Stimulated activated CD8-positive, alpha-beta memory T cell treated with anti-CD3 and anti-CD28 coated beads, Interleukin-12 subunit alpha, Interleukin-12 subunit beta, amount 100 ng/mL, for 24 hours (primary cell): Measurements from ENCODE around the gene SLC4A8.

Experiments used
- DNase-seq: peaks from one replicate; pipeline ENCODE4 v3.0.0-alpha.2; 2020; ENCODE audit errors: extremely low read depth

SLC4A8 gene

DNA sequence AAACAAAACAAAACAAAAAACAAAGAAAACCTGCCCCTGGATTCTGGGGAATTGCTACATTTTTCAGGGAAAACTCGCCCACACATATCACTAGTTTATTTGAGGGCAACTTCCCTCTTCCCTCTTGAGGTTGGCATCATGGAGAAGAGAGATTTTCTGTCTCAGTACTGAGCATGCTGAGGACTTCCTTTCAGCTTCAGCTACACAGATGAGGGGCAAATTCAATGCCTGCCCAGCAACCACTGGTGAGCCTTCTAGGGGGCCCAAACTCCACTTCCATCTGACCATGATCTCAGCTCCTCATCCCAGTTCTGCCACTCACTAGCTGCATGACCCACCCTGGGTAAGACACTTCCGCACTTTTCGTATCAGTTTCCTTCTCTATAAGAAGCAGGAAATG is 103.3 kb downstream of the SLC4A8 start:
- DNase-seq: no peak

GRCh38 chr12:51528852-51529650 is 104.4 kb downstream of the SLC4A8 start:
- DNase-seq: no peak

GRCh38 chr12:51529651-51529970 is 105.0 kb downstream of the SLC4A8 start:
- DNase-seq: no peak

DNA sequence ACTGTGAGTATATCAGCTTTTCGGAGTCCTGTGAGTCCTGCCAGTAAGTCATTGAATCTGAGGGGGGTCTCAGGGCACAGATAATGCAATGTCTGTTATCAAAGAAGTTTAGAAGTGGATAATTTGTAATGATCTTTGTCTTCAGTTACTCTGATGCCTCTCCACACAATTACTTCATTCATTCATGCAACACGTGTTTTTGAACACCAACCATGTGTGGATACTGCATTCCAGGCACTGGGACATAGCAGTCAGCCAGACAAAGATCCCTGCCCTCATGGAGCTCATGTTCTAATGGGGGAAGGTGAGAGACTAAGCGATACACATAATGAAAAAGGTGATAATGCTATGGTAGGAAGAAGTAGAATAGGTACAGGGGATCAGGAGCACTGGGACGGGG is 105.6 kb downstream of the SLC4A8 start:
- DNase-seq: no peak

DNA sequence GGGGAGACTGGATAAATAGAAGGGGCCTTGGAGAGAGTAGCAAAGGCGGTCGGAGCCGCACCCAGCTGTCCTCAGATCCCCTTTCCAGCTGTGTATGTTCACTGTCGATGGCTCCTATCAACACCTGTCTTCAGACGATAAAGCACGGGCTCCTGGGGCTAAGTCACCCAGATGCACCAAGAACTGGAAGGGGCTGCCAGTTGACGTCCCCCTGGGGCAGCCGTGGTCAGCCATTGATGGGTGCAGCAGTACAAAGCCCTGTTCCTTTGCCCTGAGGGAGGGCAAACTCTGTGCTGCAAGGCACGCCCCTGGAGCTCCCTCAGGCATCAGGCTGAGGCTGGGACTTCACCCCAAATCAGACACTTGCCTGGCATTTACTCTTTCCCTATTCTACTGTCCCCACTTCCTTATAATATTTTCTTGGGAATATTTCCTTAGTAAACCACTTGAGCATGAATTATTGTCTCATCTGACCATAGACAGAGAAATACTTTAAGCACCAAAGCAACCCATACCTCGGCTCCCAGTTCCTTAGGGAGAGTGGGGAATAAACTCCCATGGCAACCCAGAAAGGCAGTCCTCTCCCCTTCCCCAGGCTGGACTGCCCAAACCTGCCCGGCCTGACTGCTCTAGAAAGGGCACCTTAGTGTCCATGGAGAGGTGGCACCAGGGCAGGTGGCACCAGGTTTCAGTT is 106.8 kb downstream of the SLC4A8 start:
- DNase-seq: no peak

- DNase-seq: peak; percentile 30
These were observed 107.4 kb downstream of the SLC4A8 start for GRCh38 chr12:51531978-51532497.

GRCh38 chr12:51533799-51534198 is 109.2 kb downstream of the SLC4A8 start:
- DNase-seq: no peak

DNA sequence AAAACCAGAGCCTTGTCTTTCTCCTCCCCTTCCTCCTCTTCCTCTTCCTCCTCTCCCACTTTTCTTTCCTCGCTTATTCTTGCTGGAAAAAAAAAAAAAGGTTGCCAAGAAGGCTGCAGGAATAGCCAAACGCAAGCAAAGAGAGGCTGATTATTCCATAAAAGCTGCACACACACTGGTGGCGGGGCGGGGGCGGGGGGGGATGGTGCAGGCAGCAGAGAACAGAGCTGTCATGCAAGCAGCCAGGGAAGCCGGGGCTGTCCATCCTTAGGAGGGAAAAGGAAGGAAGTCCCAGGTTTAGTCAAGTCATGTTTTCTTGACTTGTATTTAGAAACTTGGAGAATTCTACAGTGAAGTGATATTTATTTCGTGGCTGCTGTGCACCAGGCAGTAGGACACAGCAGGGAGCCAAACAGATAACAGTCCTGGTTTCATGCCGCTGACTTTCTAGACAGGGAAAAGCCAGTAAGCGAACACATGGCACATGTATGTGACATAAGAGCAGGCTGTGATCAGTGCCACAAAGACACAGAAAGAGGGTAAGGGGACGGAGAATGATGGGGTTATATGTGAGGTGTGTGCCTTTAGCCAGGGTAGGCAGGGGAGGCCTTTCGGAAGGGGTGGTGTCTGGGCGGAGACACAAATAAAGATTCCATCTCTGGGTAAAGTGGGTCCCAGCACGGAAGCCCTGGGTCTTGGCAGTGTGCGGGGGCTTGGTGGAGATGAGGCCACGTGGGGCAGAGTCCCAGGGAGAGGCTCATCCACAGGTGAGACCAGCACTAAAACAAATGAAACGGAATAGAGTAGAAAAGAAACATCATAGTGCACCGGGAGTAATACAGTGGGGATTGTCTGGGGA is 109.8 kb downstream of the SLC4A8 start:
- DNase-seq: no peak

DNA sequence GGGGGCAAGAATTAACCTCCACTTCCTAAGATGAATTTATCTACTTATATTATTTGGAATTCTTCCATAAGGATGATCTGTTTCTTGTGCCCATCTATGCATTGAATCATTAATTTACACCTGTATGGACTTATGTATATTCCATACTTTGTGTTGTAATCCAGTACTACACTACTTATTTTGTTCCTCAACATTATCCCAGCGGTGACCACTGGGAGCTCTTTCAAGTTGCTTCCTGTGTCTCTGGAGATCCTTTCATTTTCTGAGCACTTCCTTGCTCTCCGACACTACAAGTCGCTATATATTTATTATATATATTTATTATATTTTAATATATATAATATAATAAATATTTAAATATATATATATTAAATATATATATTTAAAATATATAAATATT is 111.5 kb downstream of the SLC4A8 start:
- DNase-seq: no peak

GRCh38 chr12:51538149-51538548 is 113.5 kb downstream of the SLC4A8 start:
- no peak for DNase-seq

- DNase-seq: no peak
These were observed 114.0 kb downstream of the SLC4A8 start for GRCh38 chr12:51538599-51538998.

GRCh38 chr12:51540996-51541395 is 116.4 kb downstream of the SLC4A8 start:
- DNase-seq: no peak

DNA sequence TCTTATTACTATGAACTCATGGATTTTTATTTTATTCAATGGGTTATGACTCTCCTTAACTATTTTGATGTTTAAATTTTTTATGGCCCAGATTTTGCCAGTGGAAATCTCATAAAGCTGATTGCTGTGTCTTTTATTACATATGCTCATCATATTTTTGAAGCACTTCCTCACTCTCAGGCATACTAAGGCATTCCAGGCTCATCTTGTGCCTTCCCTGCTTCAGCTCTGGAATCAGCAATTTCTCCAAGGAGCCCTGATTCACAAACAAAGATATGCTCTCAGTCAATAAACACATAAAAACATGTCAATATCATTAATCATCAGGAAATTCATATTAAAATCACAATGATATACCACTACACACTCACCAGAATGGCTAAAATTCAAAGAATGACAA is 121.5 kb downstream of the SLC4A8 start:
- no peak for DNase-seq

- DNase-seq: no peak
These were observed 123.0 kb downstream of the SLC4A8 start for GRCh38 chr12:51547606-51548005.

DNA sequence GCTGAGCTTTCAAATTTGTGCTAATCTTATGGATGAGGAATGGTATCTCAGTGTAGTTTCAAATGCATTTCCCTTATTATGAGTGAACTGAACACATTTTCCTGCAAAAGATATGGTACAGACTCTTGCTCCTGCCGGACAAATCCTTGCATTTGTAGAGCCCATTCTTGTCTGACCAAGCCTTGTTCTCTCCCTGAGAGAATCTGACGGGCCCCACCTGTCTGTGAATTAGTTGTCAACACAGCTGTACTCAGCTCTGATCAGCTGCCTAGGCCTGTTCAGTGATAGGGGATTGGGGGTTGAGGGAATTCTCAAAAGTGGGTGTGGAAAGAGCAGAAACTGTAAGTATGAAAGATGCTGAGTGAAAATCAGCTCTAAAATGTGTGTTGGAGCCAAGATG is 123.6 kb downstream of the SLC4A8 start:
- DNase-seq: no peak

DNA sequence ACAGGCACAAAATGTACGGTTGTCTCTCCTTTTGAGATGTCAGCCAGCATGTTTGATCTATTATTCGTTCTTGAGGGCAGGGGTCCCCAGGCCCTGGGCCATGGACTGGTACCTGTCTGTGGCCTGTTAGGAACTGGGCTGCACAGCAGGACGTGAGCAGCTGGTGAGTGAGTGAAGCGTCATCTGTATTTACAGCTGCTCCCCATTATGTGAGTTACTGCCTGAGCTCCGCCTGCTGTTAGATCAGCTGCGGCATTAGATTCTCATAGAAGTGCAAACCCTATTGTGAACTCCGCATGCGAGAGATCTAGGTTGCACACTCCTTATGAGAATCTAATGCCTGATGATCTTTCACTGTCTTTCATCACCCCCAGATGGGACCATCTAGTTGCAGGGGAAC is 125.0 kb downstream of the SLC4A8 start:
- DNase-seq: no peak
